Fibroblast of lung (primary cell): ENCODE measurements around the gene HNF1B. TPM values are rescaled to one million over a fixed set of nuclear protein-coding genes. Genes with fewer than 3 reads are reported as not detected.

Experiments used
- DNase-seq, 2 donors: peaks; one replicate each; pipeline versions ENCODE4 v3.0.0 to v3.0.0-alpha.2; 2010; ENCODE audit warnings: low read depth in 2 of 2
- H2AFZ ChIP-seq: 2 replicates; pipeline ENCODE4 v1.5.1; 2012; ENCODE audit warnings: low read length, control low read depth, inconsistent platforms
- H3K27ac ChIP-seq: 2 replicates; pipeline ENCODE4 v1.5.1; 2011; ENCODE audit warnings: low read length, control low read depth; ENCODE audit not compliant: insufficient read depth
- H3K27me3 ChIP-seq: 2 replicates; pipeline ENCODE4 v1.5.1; 2011; ENCODE audit warnings: mild to moderate bottlenecking, low read length; ENCODE audit not compliant: control insufficient read depth, insufficient read depth
- H3K36me3 ChIP-seq: 2 replicates; pipeline ENCODE4 v1.5.1; 2011; ENCODE audit warnings: low read length; ENCODE audit not compliant: control insufficient read depth, insufficient read depth
- H3K4me1 ChIP-seq: 2 replicates; pipeline ENCODE4 v1.5.1; 2011; ENCODE audit warnings: low read length; ENCODE audit not compliant: control insufficient read depth, insufficient read depth; ENCODE audit errors: extremely low read depth
- H3K4me2 ChIP-seq: 2 replicates; pipeline ENCODE4 v1.5.1; 2011; ENCODE audit warnings: low read length, control low read depth; ENCODE audit not compliant: insufficient read depth; ENCODE audit errors: extremely low read depth
- H3K4me3 ChIP-seq, 4 experiments: fragments of 200-600 bp in 1 of 4; sonication (generic) in 1 of 4; replicated peaks in 1 of 4; 2 replicates each; pipeline ENCODE4 v1.5.1; 2011 to 2016; ENCODE audit warnings: low read length in 4 of 4, low read depth in 3 of 4, mild to moderate bottlenecking in 3 of 4, control low read depth in 2 of 4, inconsistent platforms in 1 of 4, mixed read lengths in 1 of 4; ENCODE audit not compliant: insufficient read depth in 1 of 4; ENCODE audit errors: control extremely low read depth in 1 of 4
- H3K79me2 ChIP-seq: 2 replicates; pipeline ENCODE4 v1.5.1; 2012; ENCODE audit warnings: mild to moderate bottlenecking, low read length, inconsistent platforms; ENCODE audit not compliant: control insufficient read depth, insufficient read depth
- H3K9ac ChIP-seq: 2 replicates; pipeline ENCODE4 v1.5.1; 2011; ENCODE audit warnings: mild to moderate bottlenecking, low read length, control low read depth; ENCODE audit not compliant: insufficient read depth
- H3K9me3 ChIP-seq: 2 replicates; pipeline ENCODE4 v1.5.1; 2012; ENCODE audit warnings: low read depth, low read length; ENCODE audit not compliant: control insufficient read depth, insufficient read depth
- H4K20me1 ChIP-seq: 2 replicates; pipeline ENCODE4 v1.5.1; 2011; ENCODE audit warnings: low read length; ENCODE audit not compliant: control insufficient read depth, insufficient read depth; ENCODE audit errors: extremely low read depth
- CTCF ChIP-seq, 2 donors: IDR thresholded peaks in 1 of 2; conservative IDR thresholded peaks in 1 of 2; 1 replicate in 1 of 2; 2 replicates in 1 of 2; pipeline ENCODE4 v1.5.1; 2011 to 2012; ENCODE audit warnings: low read length in 2 of 2, control low read depth in 1 of 2, inconsistent platforms in 1 of 2, low read depth in 1 of 2, mild to moderate bottlenecking in 1 of 2
- EZH2 ChIP-seq: IDR thresholded peaks from 2 replicates; pipeline ENCODE4 v1.5.1; 2012; ENCODE audit warnings: low read length, control low read depth, mild to moderate bottlenecking; ENCODE audit errors: missing control alignments
- polyA plus RNA-seq, 2 donors: library from polyadenylated mRNA; depleted of rRNA in 1 of 2; stranded (reverse) in 1 of 2; unstranded in 1 of 2; fragments of >200 nt; gene quantifications; 2 replicates each; pipeline ENCODE4 v1.2.1, GENCODE V29; 2011 to 2012; ENCODE audit warnings: missing spikeins in 1 of 2
- total RNA-seq: library from RNA; depleted of rRNA; stranded (reverse); fragments of >200 nt; gene quantifications from 2 replicates; pipeline ENCODE4 v1.2.1, GENCODE V29; 2014

The HNF1B gene
- total and polyA plus RNA-seq, 2 donors (not counting 1 experiment from before 2014, with no cell fraction given), result not detected

GRCh38 chr17:37700881-37701280, 44.0 kb downstream of the HNF1B start:
- peaks cover 2% of the 10 kb centered on the region for H3K4me1 ChIP-seq
- peaks cover 4% of the 10 kb centered on the region for H3K27me3 ChIP-seq
- H3K36me3 ChIP-seq, result no peaks in the 10 kb centered on the region
- no peaks in the 10 kb centered on the region for H3K9me3 ChIP-seq
- DNase-seq, result peak in 1 of 2 donors; percentile 40
- no peak overlapping the region for H3K4me2 ChIP-seq
- no peak for TF ChIP-seq EZH2
- TF ChIP-seq CTCF (conservative IDR thresholded peaks at IDR 0.05 in 1 of 2, IDR thresholded peaks at IDR 0.05 in 1 of 2; ENCODE audit: low read depth in 1 of 2, low read length in 2 of 2), result no peak
- H3K79me2 ChIP-seq, result no peaks in the 10 kb centered on the region
- H3K4me3 ChIP-seq, result no peak overlapping the region
- H2AFZ ChIP-seq, result no peak overlapping the region
- H4K20me1 ChIP-seq, result no peaks in the 10 kb centered on the region
- H3K27ac ChIP-seq, result no peak overlapping the region
- no peak overlapping the region for H3K9ac ChIP-seq

- Histone ChIP-seq H3K27ac (no peak overlapping the region), H3K79me2 (no peaks in the 10 kb centered on the region), H3K4me3 (no peak overlapping the region), H3K9me3 (no peaks in the 10 kb centered on the region), H2AFZ (no peak overlapping the region), H3K4me2 (no peak overlapping the region), H3K4me1 (peaks cover 2% of the 10 kb centered on the region), H3K36me3 (no peaks in the 10 kb centered on the region), H4K20me1 (no peaks in the 10 kb centered on the region), H3K27me3 (peaks cover 2% of the 10 kb centered on the region), H3K9ac (no peak overlapping the region)
- TF ChIP-seq CTCF (conservative IDR thresholded peaks at IDR 0.05 in 1 of 2, IDR thresholded peaks at IDR 0.05 in 1 of 2; ENCODE audit: low read depth in 1 of 2, low read length in 2 of 2) (no peak), EZH2 (no peak)
- DNase-seq, result peak in 1 of 2 donors; percentile 63
Measured at GRCh38 chr17:37699285-37699973, 45.4 kb downstream of the HNF1B start.

- DNase-seq, result no peak
- Histone ChIP-seq H3K27ac (no peak overlapping the region), H3K4me3 (no peak overlapping the region), H2AFZ (no peak overlapping the region), H3K27me3 (peaks cover 2% of the 10 kb centered on the region), H3K79me2 (no peaks in the 10 kb centered on the region), H3K4me1 (peaks cover 2% of the 10 kb centered on the region), H3K36me3 (no peaks in the 10 kb centered on the region), H3K9me3 (no peaks in the 10 kb centered on the region), H4K20me1 (no peaks in the 10 kb centered on the region), H3K4me2 (no peak overlapping the region), H3K9ac (no peak overlapping the region)
- TF ChIP-seq CTCF (conservative IDR thresholded peaks at IDR 0.05 in 1 of 2, IDR thresholded peaks at IDR 0.05 in 1 of 2; ENCODE audit: low read depth in 1 of 2, low read length in 2 of 2) (no peak), EZH2 (no peak)
Measured at GRCh38 chr17:37698911-37699255, 46.0 kb downstream of the HNF1B start.
